Right renal pelvis (tissue), 4 donors: Measurements from ENCODE around the gene ULK2. TPM values are rescaled to one million over a fixed set of nuclear protein-coding genes. Genes with fewer than 3 reads are reported as not detected.

Experiments used
- DNase-seq, 4 donors: peaks; one replicate each; pipeline ENCODE4 v3.0.0-alpha.2; 2013; ENCODE audit warnings: low read depth in 4 of 4, low spot score in 3 of 4, missing footprints in 1 of 4
- polyA plus RNA-seq, 4 donors: library from polyadenylated mRNA; unstranded; fragments of 120-200 nt; gene quantifications; one replicate each; pipeline ENCODE4 v1.2.1, GENCODE V29; 2013; ENCODE audit not compliant: insufficient read length in 4 of 4

Gene ULK2
- polyA plus RNA-seq, 4 donors: 27.0 to 29.9 (median 28.4) TPM

GRCh38 chr17:19750020-19750572 is 117.6 kb downstream of the ULK2 start:
- DNase-seq: no peak

- no peak for DNase-seq
These were observed 118.9 kb downstream of the ULK2 start for GRCh38 chr17:19748807-19749193.

DNA sequence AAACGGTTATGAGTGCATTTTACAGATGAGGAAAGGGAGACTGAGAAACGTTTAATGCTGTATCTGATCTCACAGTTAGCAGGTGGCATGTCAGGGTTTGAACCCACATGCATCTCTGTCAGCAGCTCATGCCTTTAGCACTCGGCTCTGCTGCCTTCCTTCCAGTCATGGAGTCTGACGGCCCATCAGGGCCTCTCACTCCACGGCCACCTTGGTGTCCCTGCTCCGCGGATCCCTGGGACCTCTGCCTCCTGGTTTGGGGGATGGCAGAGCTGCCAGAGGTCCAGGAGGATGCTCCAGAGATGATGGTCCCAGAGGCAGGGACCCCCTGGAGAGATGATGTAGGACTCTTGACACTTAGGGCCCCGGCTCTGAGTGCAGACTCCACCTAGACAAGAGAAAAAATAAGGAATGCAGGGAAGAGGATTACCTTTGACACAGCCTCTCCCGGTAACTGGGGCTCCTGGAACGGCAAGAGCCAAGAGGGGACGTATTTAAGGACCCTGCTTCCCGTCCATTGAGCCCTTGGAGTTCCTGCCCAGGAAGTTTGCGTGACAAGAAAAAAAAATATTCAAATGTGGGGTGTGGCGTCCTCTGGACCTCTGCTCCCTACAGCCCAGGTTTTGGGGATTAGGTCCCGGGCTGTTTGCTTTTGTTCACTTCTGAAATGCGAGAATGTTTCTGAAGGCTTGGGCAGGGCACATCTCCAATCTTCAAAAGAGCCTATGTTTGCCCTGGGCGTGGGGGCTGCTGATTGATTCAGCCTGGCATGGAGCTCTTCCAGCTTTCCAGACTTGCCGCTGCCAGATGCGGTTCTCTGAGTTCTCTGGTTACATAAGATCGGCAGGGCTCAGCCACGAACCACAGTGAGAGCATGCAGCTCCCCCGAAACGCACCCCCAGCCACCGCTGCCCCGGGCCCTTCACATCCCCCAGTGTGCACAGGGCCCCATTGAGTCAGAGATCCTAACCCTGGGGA is 119.6 kb downstream of the ULK2 start, which contains the start of gene ALDH3A1:
TSS of gene ALDH3A1 (minus strand) at position 470 of the 978 bp plus-strand sequence. CDS start 3,169 bp downstream, outside the sequence.
- peak in 2 of 4 donors; percentile 34 to 40 for DNase-seq

- no peak for DNase-seq
These were observed 120.5 kb downstream of the ULK2 start for GRCh38 chr17:19747159-19747719.

DNA sequence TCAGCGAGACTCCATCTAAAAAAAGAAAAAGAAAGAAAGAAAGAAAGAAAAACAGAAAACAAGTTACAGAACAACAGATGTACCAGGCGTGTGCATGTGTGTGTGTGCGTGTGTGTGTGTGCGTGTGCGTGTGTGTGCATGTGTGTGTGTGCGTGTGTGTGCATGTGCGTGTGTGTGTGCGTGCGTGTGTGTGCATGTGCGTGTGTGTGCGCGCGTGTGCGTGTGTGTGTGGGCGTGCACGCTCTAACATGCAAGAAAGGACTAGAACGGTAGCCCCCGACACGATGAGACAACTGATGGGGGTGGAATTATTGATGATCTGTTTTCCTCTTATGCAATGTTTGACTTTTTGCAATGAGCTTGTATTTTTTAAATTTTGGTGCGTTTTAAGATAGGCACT is 121.2 kb downstream of the ULK2 start:
- DNase-seq: no peak

GRCh38 chr17:19744922-19745757 is 122.6 kb downstream of the ULK2 start:
- peak; percentile 81 to 87 (median 82) for DNase-seq

DNA sequence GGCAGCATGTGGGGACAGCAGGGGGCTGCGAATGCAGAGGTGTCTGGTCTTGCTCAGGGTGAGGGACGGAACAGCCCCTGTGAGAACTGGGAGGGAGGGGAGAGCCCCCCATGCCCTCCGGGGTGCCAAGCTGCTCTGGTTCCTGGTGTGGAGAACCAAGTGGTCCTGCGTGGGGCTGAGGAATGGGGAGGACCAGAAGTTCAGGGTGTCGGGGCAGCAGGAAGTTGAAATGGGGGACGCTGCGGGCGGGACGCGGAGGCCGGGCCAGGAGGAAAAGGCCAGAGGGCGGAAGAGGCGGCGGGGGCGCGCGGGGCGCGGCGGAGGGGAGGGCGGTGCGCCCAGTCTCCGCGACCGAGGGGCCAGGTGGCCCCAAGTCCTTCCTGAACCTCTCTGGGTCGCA is 123.2 kb downstream of the ULK2 start:
- DNase-seq: no peak

DNA sequence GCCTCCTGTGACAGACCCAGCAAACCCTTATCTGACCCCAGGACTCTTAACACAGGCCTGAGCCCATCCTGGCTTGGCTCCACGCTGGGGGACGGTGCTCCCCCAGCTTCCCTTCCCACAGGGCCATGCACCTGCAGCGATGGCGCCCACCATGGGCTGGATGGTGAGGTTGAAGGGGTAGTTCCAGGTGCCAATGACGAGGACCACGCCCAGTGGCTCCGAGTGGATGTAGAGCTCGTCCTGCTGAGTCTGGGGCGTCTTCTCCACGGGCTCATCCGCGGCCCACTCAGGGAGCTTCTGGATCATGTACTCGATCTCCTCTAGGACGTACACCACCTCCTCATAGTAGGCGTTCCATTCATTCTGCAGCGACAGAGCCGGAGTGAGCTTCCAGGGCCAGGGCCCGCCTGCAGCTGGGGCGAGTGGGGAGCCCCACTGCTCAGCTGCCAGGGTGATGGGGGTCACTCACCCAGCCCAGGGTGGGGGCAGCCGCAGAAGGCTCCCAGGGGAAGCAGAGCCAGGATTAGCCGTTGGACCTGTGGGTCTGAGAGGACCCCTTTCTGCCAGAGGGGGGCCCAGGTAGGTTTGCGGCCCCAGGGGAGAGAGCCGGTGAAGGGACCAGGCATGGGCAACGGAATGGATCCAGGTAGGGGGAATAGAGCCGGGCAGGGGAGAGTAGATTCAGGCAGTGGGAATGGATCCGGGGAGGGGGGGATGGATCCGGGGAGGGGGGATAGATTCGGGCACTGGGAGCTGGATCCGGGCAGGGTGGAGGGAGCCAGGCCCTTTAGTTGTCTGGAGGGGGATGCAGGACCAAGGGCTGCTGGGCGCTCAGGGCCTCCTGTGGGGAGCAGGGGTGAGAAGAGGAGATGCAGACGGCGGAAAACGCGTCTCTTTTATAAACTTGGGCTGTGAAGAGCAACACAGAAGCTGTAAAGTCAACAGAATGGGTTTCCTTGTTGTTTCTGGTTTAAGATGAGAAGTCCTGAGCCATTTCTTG is 124.3 kb downstream of the ULK2 start:
- no peak for DNase-seq

DNA sequence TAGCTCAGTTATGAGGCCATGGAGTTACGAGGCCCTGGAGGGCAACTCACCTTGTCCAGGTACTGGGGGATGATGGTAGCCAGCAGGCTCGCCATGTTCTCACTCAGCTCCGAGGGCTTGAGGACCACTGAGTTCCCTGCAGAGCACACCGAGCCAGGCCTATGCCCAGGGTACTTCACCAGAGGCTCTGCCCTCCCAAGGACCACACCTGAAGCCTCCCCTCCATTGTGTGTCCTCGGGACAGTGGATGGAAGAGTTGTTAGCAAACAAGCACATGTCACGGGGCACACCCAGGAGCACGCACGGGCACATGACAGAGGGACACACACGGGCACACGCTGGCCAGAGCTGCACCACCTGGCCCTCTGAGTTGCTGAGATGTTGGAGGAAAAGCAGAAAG is 125.2 kb downstream of the ULK2 start:
- no peak for DNase-seq

DNA sequence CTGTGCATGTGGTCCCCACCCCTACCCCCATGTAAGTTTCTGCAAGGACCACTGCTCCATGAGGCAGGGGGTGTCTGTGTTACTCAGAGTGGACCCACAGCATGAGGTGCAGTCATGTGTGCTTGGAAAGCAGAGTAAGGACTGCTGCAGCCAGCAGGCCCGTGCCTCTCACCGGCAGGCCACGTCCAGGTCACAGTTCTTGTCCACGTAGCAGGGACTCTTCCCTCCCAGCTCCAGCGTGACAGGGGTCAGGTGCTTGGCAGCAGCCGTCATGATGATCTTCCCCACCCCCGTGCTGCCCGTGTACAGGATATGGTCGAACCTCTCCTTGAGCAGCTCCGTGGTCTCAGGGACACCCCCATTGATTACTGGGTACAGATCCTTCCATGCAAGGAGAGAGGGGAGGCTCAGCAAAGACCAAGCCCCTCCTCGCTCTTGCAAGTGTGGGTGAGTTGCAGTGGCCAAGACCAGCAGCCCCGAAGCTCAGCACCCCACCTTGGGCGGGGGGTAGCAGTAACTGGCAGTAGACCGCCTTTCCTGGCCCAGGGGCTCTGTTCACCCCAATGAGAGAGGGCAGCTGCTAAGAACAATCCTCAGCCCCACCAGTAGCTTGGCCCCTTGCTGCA is 125.8 kb downstream of the ULK2 start:
- DNase-seq: no peak

DNA sequence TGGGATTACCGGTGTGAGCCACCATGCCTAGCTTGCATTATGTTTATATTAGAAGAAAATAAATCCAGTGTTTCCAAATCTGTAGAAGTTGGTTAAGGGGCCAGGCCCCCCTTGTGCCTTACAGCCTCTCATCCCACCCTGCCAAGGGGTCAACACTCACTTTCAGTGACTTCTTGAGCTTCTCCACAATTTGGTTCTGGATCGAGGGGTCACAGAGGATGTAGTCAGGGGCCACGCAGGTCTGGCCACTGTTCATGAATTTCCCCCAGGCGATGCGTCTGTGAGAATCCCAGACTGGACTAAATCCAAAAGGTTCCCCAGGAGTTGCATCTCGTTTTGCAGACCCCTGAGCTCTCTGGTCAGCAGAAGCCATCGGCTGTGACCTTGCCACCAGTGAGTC is 126.8 kb downstream of the ULK2 start:
- no peak for DNase-seq

- DNase-seq: no peak
These were observed 128.2 kb downstream of the ULK2 start for GRCh38 chr17:19739241-19740201.

GRCh38 chr17:19738757-19739156 is 129.0 kb downstream of the ULK2 start:
- no peak for DNase-seq

DNA sequence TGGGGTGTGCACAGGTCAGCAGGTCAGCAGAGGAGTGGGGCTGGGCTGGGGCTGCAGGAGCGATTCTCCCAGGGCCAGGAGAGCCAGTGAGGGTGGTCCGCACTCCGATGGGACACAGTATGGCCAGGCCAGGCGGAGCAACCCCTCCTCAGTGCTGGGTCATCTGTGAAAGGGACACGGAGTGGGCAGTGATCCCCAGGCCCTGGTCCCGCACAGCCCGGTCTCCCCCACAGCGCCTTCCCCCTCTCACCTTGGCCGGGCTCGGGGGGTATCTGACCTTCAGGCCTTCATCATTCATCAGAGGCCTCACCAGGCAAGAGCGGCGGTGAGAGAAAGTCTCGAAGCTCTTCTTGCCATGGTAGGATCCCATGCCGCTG is 129.7 kb downstream of the ULK2 start:
- DNase-seq: no peak

- DNase-seq: no peak
These were observed 130.2 kb downstream of the ULK2 start for GRCh38 chr17:19737305-19738072.

DNA sequence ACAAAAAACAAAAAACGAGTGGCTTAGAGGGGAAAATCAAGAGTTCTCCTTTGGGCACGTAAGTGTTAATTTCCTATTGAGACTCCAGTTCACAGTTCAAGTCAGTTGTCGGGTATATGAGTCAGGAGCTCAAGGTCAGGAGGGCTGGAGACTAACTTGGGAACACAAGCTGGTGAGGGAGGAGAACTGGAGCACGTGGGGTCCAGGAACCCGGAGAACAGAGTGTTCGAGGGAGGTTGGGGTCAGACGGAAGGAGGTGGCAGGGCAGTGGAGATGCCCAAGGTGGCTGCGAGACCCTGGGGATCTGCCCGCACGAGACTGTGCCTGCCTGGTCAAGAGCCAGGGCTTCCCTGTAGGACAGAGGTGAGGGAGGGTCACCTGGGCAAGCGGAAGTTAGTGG is 131.7 kb downstream of the ULK2 start:
- no peak for DNase-seq

- DNase-seq: no peak
These were observed 133.7 kb downstream of the ULK2 start for GRCh38 chr17:19733953-19734526.
